ENCODE data around the gene SYTL3. TPM values are rescaled to one million over a fixed set of nuclear protein-coding genes. Genes with fewer than 3 reads are reported as not detected.

SYTL3 gene
- total and polyA plus RNA-seq, 2 donors (not counting 1 experiment from before 2014, with no cell fraction given): 1.1 to 5.4 TPM

- Histone ChIP-seq H3K36me3 (replicated peaks in 1 of 2; ENCODE audit: control extremely low read depth in 1 of 2, control insufficient read depth in 1 of 2, extremely low read depth in 1 of 2, insufficient read depth in 2 of 2, low read length in 1 of 2) (peaks cover 4 to 63% of the 10 kb centered on the region in 2 experiments), H3K27ac (ENCODE audit: low read length in 2 of 2) (peak overlapping the region; percentile 94 to 96), H3K4me2 (replicated peaks; ENCODE audit: low read depth, low read length, poor library complexity, severe bottlenecking) (peak overlapping the region; percentile 95)
These were observed 158.6 kb downstream of the SYTL3 start for GRCh38 chr6:158808442-158808833.

More at GRCh38 chr6:158808442-158808833, 158.6 kb downstream of the SYTL3 start:
- Histone ChIP-seq H2AFZ (ENCODE audit: insufficient read depth, low read depth, low read length, poor library complexity, severe bottlenecking) (no peak overlapping the region), H4K20me1 (ENCODE audit: control insufficient read depth, insufficient read depth, low read length, poor library complexity, severe bottlenecking) (peaks cover 47% of the 10 kb centered on the region), H3K27me3 (replicated peaks in 1 of 4; ENCODE audit: control extremely low read depth in 1 of 4, control insufficient read depth in 3 of 4, insufficient read depth in 4 of 4, low read length in 3 of 4) (no peaks in the 10 kb centered on the region), H3K79me2 (ENCODE audit: control insufficient read depth, insufficient read depth, low read length) (peaks cover 98% of the 10 kb centered on the region), H3K9me3 (ENCODE audit: control extremely low read depth in 1 of 3, control insufficient read depth in 2 of 3, insufficient read depth in 1 of 3, low read length in 2 of 3) (peaks cover 0 to 3% (median 0%) of the 10 kb centered on the region in 3 donors), H3K4me1 (ENCODE audit: control insufficient read depth in 2 of 2, insufficient read depth in 2 of 2, low read length in 2 of 2) (peaks cover 97% of the 10 kb centered on the region in 2 donors), H3K4me3 (ENCODE audit: control extremely low read depth in 1 of 5, extremely low read depth in 1 of 5, insufficient read depth in 1 of 5, low read depth in 2 of 5, low read length in 4 of 5) (peak overlapping the region in 3 of 5 experiments; percentile 1 to 50 (median 25)), H3K9ac (ENCODE audit: low read length) (peak overlapping the region; percentile 35)
- intact Hi-C loops (cut with micrococcal nuclease): loop anchor here (2.0 to 10.0 kb wide), 4 partner anchors 16 to 296 kb away; no protein-coding TSS in a partner anchor
- POLR2A ChIA-PET: interaction anchor here (0.6 to 3.1 kb wide), 10 partner anchors 9 to 151 kb away, joined by 3 to 48 read pairs (median 6); partner anchors contain the start of gene EZR
- Mint-ChIP-seq H3K9me3 (ENCODE audit: insufficient read depth) (no peaks in the 10 kb centered on the region), H3K27ac (peak overlapping the region; percentile 96), H3K4me3 (peak overlapping the region; percentile 85), H3K27me3 (no peaks in the 10 kb centered on the region), H3K4me1 (peaks cover 96% of the 10 kb centered on the region)
- CTCF ChIA-PET: interaction anchor here (0.6 to 3.5 kb wide), 22 partner anchors 9 to 231 kb away, joined by 3 to 38 read pairs (median 4); no protein-coding TSS in a partner anchor
- ATAC-seq (ENCODE audit: low read depth) (peak; percentile 1), DNase-seq (no peak)
- 67% methylated on average over 1 of the region's 6 CpGs for WGBS (ENCODE audit: insufficient coverage)
- TF ChIP-seq CTCF (IDR thresholded peaks at IDR 0.05) (no peak), EZH2 (IDR thresholded peaks at IDR 0.05; ENCODE audit: borderline replicate concordance, insufficient read depth, low read depth, low read length, poor library complexity, severe bottlenecking) (no peak)

Data from B cell (primary cell).